Measurements from ENCODE around the gene C16orf54.
"Not testable (repeated sequence)": the region's sequence is repeated elsewhere in the genome, so short reads cannot be mapped to it uniquely, and the experiment has no call there.

Gene C16orf54

GRCh38 chr16:29708917-29709600, 36.7 kb downstream of the C16orf54 start:
- no peak for DNase-seq (ENCODE audit: low read depth)

- DNase-seq (ENCODE audit: low read depth), result not testable (repeated sequence)
These were observed 38.6 kb downstream of the C16orf54 start for GRCh38 chr16:29707160-29707559.

- DNase-seq (ENCODE audit: low read depth), result no peak
These were observed 40.8 kb downstream of the C16orf54 start for GRCh38 chr16:29705030-29705429.

GRCh38 chr16:29702269-29702668, 43.5 kb downstream of the C16orf54 start:
- DNase-seq (ENCODE audit: low read depth), result no peak

GRCh38 chr16:29701214-29701555, 44.6 kb downstream of the C16orf54 start:
- no peak for DNase-seq (ENCODE audit: low read depth)

GRCh38 chr16:29700253-29700987, 45.4 kb downstream of the C16orf54 start:
- peak; percentile 57 for DNase-seq (ENCODE audit: low read depth)

GRCh38 chr16:29699324-29700219, 46.2 kb downstream of the C16orf54 start:
- no peak for DNase-seq (ENCODE audit: low read depth)

- DNase-seq (ENCODE audit: low read depth), result no peak
These were observed 47.1 kb downstream of the C16orf54 start for GRCh38 chr16:29698484-29699323.

- DNase-seq (ENCODE audit: low read depth), result no peak
These were observed 47.7 kb downstream of the C16orf54 start for GRCh38 chr16:29698042-29698441.

GRCh38 chr16:29697391-29697790, 48.4 kb downstream of the C16orf54 start:
- DNase-seq (ENCODE audit: low read depth), result no peak

GRCh38 chr16:29696881-29697331, 48.9 kb downstream of the C16orf54 start:
- no peak for DNase-seq (ENCODE audit: low read depth)

GRCh38 chr16:29695675-29696074, 50.1 kb downstream of the C16orf54 start:
- not testable (repeated sequence) for DNase-seq (ENCODE audit: low read depth)

GRCh38 chr16:29694384-29695195, 51.2 kb downstream of the C16orf54 start:
- no peak for DNase-seq (ENCODE audit: low read depth)

GRCh38 chr16:29692606-29693005, 53.2 kb downstream of the C16orf54 start:
- not testable (repeated sequence) for DNase-seq (ENCODE audit: low read depth)

All from HS-27A (cell line).